ENCODE results near the gene CEP85L. TPM values are rescaled to one million over a fixed set of nuclear protein-coding genes. Genes with fewer than 3 reads are reported as not detected.

CEP85L gene
- polyA plus RNA-seq, 1 of the 3 experiments (the other 2 are of a cell fraction): 1.1 TPM

GRCh38 chr6:118589186-118589585 is 62.2 kb downstream of the CEP85L start:
- Histone ChIP-seq H3K4me2 (no peak overlapping the region), H3K79me2 (ENCODE audit: insufficient read depth) (peaks cover 6% of the 10 kb centered on the region)

DNA sequence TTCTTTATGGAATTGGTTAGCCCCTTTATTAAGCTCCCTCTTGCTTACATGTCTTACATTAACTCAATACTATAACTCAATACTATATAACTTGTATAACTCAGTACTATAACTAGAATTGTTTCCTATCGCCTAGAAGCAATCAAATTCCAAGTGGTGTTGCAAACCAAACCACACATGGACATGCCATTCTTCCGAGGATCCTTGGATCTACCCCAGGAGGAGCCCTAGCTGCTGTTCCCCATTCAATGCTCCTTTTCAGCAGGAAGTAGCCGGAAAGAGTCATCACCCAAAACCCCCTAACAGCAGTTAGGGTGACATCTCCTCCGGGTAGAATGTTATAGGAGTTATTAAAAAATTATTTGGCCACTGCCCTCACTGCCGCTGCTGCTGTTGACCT is 62.8 kb downstream of the CEP85L start:
- Histone ChIP-seq H3K9me3 (no peaks in the 10 kb centered on the region), H2AFZ (ENCODE audit: low read depth) (no peak overlapping the region), H3K36me3 (replicated peaks in 1 of 2; ENCODE audit: control insufficient read depth in 1 of 2, insufficient read depth in 2 of 2, low read length in 1 of 2) (peaks cover 0 to 5% of the 10 kb centered on the region in 2 experiments), H4K20me1 (ENCODE audit: insufficient read depth) (peaks cover 5% of the 10 kb centered on the region; the same call in 1 of the 2 replicates), H3F3A (replicated peaks; ENCODE audit: insufficient read depth) (no peaks in the 10 kb centered on the region), H3K79me2 (ENCODE audit: insufficient read depth) (peaks cover 6% of the 10 kb centered on the region), H3K4me3 (ENCODE audit: low read depth in 2 of 2, low read length in 1 of 2) (no peak overlapping the region), H3K4me1 (ENCODE audit: control insufficient read depth in 1 of 2, insufficient read depth in 2 of 2, low read depth in 1 of 2, low read length in 1 of 2) (no peaks in the 10 kb centered on the region; a peak in 1 of 4 replicates), H3K9ac (no peak overlapping the region), H3K27ac (ENCODE audit: low read depth in 2 of 2, low read length in 1 of 2) (no peak overlapping the region), H3K9me2 (no peaks in the 10 kb centered on the region), H3K27me3 (ENCODE audit: insufficient read depth) (no peaks in the 10 kb centered on the region), H3K4me2 (no peak overlapping the region)
- POLR2A ChIA-PET: no interaction called here
- TF ChIP-seq, protein P1, sequence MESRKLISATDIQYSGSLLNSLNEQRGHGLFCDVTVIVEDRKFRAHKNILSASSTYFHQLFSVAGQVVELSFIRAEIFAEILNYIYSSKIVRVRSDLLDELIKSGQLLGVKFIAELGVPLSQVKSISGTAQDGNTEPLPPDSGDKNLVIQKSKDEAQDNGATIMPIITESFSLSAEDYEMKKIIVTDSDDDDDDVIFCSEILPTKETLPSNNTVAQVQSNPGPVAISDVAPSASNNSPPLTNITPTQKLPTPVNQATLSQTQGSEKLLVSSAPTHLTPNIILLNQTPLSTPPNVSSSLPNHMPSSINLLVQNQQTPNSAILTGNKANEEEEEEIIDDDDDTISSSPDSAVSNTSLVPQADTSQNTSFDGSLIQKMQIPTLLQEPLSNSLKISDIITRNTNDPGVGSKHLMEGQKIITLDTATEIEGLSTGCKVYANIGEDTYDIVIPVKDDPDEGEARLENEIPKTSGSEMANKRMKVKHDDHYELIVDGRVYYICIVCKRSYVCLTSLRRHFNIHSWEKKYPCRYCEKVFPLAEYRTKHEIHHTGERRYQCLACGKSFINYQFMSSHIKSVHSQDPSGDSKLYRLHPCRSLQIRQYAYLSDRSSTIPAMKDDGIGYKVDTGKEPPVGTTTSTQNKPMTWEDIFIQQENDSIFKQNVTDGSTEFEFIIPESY (IDR thresholded peaks at IDR 0.05; ENCODE audit: borderline replicate concordance, low read depth): no peak
- no peak for TF ChIP-seq FOXM1 (IDR thresholded peaks at IDR 0.05; ENCODE audit: low read depth)
- no peak for TF ChIP-seq CHD2 (IDR thresholded peaks at IDR 0.05; ENCODE audit: low read length, partially characterized antibody)
- TF ChIP-seq NFIC (IDR thresholded peaks at IDR 0.05; ENCODE audit: borderline replicate concordance): no peak
- no peak for TF ChIP-seq MEF2A (IDR thresholded peaks at IDR 0.05; ENCODE audit: borderline replicate concordance, low read depth)
- no peak for TF ChIP-seq GATA2 (CRISPR knock-in tag; IDR thresholded peaks at IDR 0.05)
- no peak for TF ChIP-seq JUND (IDR thresholded peaks at IDR 0.05)
- CTCF ChIA-PET: no interaction called here
- DNase-seq: no peak
- WGBS (ENCODE audit: low lambda C conversion rate): 92% methylated on average over 5 of the region's 5 CpGs

More at GRCh38 chr6:118589186-118589585, 62.2 kb downstream of the CEP85L start:
- no peak overlapping the region for H3K4me3 ChIP-seq (ENCODE audit: low read depth in 2 of 2, low read length in 1 of 2)
- no peak overlapping the region for H3K9ac ChIP-seq
- H2AFZ ChIP-seq (ENCODE audit: low read depth): no peak overlapping the region
- ChIA-PET POLR2A (no interaction called here), CTCF (no interaction called here)
- DNase-seq: no peak
- no peak for TF ChIP-seq YY1 (IDR thresholded peaks at IDR 0.05; ENCODE audit: low read depth)
- no peak for TF ChIP-seq ELF1 (IDR thresholded peaks at IDR 0.05)
- no peak for TF ChIP-seq SIN3A (IDR thresholded peaks at IDR 0.05; ENCODE audit: borderline replicate concordance, low read depth, low read length)
- no peak for TF ChIP-seq CHD2 (IDR thresholded peaks at IDR 0.05; ENCODE audit: low read length, partially characterized antibody)
- no peak for TF ChIP-seq PBX3 (IDR thresholded peaks at IDR 0.05)
- TF ChIP-seq, protein P1 (IDR thresholded peaks at IDR 0.05; ENCODE audit: borderline replicate concordance, low read depth): no peak
- no peak for TF ChIP-seq FOXM1 (IDR thresholded peaks at IDR 0.05; ENCODE audit: low read depth)
- TF ChIP-seq RAD21 (IDR thresholded peaks at IDR 0.05; ENCODE audit: low read length): no peak
- TF ChIP-seq NRF1 (IDR thresholded peaks at IDR 0.05; ENCODE audit: low read depth, low read length): no peak
- TF ChIP-seq FOSL2 (IDR thresholded peaks at IDR 0.05; ENCODE audit: borderline replicate concordance, low read depth): no peak
- peaks cover 5% of the 10 kb centered on the region; the same call in 1 of the 2 replicates for H4K20me1 ChIP-seq (ENCODE audit: insufficient read depth)
- no peaks in the 10 kb centered on the region for H3F3A ChIP-seq (replicated peaks; ENCODE audit: insufficient read depth)
- H3K36me3 ChIP-seq (replicated peaks in 1 of 2; ENCODE audit: control insufficient read depth in 1 of 2, insufficient read depth in 2 of 2, low read length in 1 of 2): peaks cover 0 to 5% of the 10 kb centered on the region in 2 experiments
- H3K4me1 ChIP-seq (ENCODE audit: control insufficient read depth in 1 of 2, insufficient read depth in 2 of 2, low read depth in 1 of 2, low read length in 1 of 2): no peaks in the 10 kb centered on the region; a peak in 1 of 4 replicates
- no peaks in the 10 kb centered on the region for H3K9me2 ChIP-seq
- no peaks in the 10 kb centered on the region for H3K27me3 ChIP-seq (ENCODE audit: insufficient read depth)
- no peaks in the 10 kb centered on the region for H3K9me3 ChIP-seq
- WGBS (ENCODE audit: low lambda C conversion rate): 99% methylated on average over 4 of the region's 4 CpGs
- H3K27ac ChIP-seq (ENCODE audit: low read depth in 2 of 2, low read length in 1 of 2): no peak overlapping the region

All from SK-N-SH (cell line).